Right renal cortex interstitium (tissue), 3 donors: Measurements from ENCODE around the gene UGT1A4. TPM values are rescaled to one million over a fixed set of nuclear protein-coding genes. Genes with fewer than 3 reads are reported as not detected.
"Not testable (repeated sequence)": the region's sequence is repeated elsewhere in the genome, so short reads cannot be mapped to it uniquely, and the experiment has no call there.

Source experiments
- DNase-seq, 3 donors: peaks; one replicate each; pipeline ENCODE4 v3.0.0-alpha.2; 2013; ENCODE audit warnings: low read depth in 3 of 3, low spot score in 2 of 3
- polyA plus RNA-seq, 3 donors: library from polyadenylated mRNA; unstranded; fragments of 120-200 nt; gene quantifications; one replicate each; pipeline ENCODE4 v1.2.1, GENCODE V29; 2013; ENCODE audit not compliant: insufficient read length in 3 of 3

The UGT1A4 gene
- polyA plus RNA-seq, 3 donors = not detected

DNA sequence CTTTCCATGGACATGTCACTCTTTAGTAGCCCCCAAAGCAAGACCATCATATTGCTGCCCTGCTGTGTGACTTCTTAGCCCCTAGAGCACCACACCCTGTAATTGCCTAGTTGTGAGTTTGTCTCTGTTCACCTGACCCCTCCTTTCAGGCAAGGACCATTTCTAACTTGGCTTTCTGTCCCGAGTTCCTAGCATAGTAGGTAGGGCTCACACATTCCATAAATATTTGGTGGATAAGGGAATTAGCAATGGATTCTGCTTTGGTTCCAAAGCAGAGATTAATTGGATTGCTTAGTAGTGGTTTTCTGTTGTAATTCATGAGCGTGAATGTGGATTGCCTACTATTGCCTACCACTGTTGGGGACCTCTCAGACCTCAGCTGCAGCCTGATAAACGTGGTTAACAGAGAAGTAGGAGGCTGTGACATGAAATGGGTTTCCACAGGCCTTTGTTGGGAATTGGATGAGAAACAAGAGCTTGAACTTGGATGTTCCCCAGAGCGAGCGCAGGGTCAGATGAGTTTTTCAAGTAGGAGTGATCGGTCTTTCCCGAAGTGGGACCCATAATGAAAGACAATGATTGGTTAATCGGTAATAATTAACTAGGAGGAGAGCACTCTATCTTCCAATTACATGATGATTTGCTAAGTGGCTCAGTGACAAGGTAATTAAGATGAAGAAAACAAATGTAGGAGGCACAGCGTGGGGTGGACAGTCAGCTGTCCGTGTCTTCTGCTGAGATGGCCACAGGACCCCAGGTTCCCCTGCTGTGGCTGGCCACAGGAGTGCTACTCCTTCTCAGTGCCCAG, 28.1 kb downstream of the UGT1A4 start:
- DNase-seq = no peak

DNA sequence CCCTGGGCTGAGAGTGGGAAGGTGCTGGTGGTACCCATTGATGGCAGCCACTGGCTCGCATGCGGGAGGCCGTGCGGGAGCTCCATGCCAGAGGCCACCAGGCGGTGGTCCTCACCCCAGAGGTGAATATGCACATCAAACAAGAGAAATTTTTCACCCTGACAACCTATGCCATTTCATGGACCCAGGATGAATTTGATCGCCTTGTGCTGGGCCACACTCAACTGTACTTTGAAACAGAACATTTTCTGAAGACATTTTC, 28.7 kb downstream of the UGT1A4 start:
- no peak for DNase-seq

- DNase-seq = not testable (repeated sequence)
These were observed 32.2 kb downstream of the UGT1A4 start for GRCh38 chr2:233750689-233751088.

- DNase-seq = not testable (repeated sequence)
These were observed 32.9 kb downstream of the UGT1A4 start for GRCh38 chr2:233751212-233752009.

GRCh38 chr2:233754872-233755611, 36.5 kb downstream of the UGT1A4 start:
- no peak for DNase-seq

GRCh38 chr2:233756429-233757081, 38.0 kb downstream of the UGT1A4 start:
- no peak for DNase-seq

DNA sequence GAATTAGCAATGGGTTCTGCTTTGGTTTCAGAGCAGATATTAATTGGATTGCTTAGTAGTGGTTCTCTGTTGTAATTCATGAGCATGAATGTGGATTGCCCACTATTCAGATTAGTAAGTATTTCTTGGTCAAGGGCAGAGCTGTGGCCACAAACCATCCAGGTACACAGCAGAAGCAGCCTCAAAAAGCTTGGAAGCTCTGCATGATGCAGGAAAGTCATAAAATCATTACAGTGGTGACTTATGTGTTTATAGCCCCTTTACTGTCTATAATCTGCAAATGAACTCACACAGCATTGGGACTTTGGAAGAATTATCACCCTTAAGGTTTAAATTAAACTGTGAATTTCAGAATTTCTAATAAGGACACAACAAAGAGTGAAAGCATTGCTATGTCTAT, 39.6 kb downstream of the UGT1A4 start:
- no peak for DNase-seq

GRCh38 chr2:233758849-233759248, 40.3 kb downstream of the UGT1A4 start:
- no peak for DNase-seq

DNA sequence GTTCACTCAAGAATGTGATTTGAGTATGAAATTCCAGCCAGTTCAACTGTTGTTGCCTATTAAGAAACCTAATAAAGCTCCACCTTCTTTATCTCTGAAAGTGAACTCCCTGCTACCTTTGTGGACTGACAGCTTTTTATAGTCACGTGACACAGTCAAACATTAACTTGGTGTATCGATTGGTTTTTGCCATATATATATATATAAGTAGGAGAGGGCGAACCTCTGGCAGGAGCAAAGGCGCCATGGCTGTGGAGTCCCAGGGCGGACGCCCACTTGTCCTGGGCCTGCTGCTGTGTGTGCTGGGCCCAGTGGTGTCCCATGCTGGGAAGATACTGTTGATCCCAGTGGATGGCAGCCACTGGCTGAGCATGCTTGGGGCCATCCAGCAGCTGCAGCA, 41.5 kb downstream of the UGT1A4 start, which contains the start of gene UGT1A1:
TSS of gene UGT1A1 (plus strand) at position 228 of the 400 bp plus-strand sequence. CDS start at position 246, 18 bp downstream.
- no peak for DNase-seq

DNA sequence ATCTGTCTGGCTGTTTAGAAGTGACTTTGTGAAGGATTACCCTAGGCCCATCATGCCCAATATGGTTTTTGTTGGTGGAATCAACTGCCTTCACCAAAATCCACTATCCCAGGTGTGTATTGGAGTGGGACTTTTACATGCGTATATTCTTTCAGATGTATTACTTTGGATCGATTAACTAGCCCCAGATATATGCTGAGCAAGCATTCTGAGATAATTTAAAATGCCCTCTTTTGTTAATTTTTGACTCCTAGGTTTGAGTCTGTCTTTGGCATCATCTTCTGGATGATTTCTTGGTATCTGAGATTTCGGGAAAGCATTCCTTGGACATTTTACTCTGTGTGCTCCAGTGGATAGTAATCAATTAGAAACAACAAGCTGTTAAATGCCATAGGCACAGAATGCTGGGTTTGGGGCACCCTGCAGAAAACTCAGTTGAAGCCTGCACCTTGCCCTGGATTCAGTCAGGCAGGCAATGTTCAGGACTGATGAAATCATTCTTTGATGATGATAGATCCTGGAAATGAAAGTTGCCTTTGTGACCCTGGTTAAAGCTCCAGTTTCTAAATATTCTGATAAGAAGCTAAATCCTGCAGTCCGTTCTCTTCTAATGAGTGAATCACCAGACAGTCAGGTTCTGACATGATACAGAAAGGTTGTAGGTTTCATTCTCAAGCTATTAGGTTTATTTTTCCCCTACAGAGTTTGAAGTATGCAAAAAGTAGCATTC, 42.7 kb downstream of the UGT1A4 start:
- no peak for DNase-seq

DNA sequence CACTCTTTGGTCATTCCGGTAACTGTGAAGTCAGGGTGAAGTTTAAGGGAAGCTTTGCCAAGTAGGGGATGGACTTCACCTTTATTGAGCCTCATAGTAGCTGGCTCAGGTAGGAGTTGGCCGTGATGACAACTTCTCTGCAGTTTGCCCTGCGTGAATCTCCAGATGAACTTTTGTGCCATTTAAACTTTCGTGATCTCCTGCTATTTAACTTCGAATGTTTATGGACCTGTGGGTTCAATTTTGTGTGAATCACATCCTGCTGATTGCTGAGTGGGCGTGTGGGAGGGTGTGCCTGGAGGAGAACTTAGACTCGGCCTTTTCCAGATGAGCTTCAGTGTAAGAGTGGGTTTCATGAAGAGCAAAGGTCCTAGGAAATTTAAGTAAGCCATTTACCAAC, 45.7 kb downstream of the UGT1A4 start:
- DNase-seq = no peak

- DNase-seq = no peak
These were observed 46.2 kb downstream of the UGT1A4 start for GRCh38 chr2:233764761-233765160.

DNA sequence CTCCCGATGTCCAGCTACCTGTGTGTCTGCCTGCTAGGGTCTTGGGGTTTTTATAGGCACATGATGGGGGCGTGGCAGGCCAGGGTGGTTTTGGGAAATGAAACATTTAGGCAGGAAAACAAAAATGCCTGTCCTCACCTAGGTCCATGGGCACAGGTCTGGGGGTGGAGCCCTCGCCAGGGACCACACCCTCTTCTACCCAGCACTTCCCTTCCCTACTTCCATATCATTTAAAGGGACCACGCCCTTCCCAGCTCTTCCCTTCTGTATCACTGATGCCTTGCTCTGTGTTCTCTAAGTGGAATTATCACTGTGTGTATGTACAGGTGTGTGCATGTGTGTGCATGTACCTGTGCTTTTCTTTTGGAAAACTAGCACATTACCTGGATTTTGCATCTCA, 47.9 kb downstream of the UGT1A4 start:
- DNase-seq = no peak

DNA sequence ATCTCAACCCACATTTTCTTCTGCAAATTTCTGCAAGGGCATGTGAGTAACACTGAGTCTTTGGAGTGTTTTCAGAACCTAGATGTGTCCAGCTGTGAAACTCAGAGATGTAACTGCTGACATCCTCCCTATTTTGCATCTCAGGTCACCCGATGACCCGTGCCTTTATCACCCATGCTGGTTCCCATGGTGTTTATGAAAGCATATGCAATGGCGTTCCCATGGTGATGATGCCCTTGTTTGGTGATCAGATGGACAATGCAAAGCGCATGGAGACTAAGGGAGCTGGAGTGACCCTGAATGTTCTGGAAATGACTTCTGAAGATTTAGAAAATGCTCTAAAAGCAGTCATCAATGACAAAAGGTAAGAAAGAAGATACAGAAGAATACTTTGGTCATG, 49.5 kb downstream of the UGT1A4 start:
- no peak for DNase-seq

DNA sequence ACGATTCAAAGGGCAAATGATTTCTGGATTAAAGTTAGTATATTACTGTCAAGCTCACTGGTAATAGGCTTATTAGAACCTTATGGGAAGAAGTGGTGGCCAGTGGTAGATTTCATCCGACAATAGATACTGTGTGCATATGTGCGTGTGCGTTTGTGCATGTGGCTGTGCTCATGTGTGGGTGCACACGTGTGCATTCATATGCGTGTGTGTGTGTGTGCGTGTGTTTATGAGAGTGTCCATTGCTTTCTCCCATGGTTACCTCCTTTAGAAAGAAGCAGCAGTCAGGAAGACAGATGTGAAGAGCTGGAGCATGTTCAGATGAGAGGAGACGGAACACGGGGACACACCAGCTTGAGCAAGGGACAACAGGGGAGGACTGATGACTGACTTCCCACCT, 50.7 kb downstream of the UGT1A4 start:
- DNase-seq = no peak

GRCh38 chr2:233772153-233772552, 53.6 kb downstream of the UGT1A4 start:
- no peak for DNase-seq

GRCh38 chr2:233772583-233772982, 54.0 kb downstream of the UGT1A4 start:
- no peak for DNase-seq

GRCh38 chr2:233773854-233774253, 55.3 kb downstream of the UGT1A4 start:
- DNase-seq = no peak

DNA sequence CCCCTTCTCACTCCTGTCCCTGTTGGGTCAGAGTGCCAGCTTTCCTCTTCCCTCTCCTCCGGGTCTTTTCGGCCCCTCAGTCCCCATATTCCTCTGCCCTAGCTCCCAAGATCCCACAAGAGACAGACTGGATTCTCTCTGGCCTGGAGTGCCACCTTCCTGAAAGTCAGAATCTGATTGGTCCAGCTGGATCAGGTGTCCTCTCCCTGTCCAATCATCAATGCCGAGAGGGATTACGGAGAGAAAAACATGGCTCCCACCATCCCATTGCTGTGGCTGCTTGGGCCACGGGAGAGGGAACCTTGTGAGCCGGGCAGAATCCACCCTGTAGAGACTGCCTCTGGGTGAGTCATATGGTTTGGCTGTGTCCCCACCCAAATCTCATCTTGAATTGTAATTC, 56.9 kb downstream of the UGT1A4 start:
- no peak for DNase-seq

DNA sequence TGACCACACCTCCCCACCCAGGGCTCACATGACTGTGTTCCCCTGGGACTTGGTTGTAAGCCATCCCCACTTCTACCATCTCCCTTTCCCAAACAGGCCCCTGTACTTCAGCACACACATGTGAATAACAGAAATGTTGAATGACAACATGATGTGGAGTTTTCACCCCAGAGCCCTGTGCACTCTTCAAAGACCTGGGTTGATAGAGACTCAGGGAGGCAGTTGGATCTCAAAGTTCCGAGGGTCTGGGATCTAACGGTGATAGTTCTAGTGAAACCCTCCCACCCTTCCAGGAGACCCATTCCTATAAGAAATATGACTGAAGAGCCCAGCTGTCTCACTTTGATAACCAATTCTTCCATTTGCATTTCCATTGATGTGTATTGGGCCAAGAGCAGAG, 59.5 kb downstream of the UGT1A4 start, which contains the start of gene MROH2A:
TSS of gene MROH2A (plus strand) at position 301 of the 400 bp plus-strand sequence. CDS start 1,029 bp downstream, outside the sequence.
- no peak for DNase-seq
